Measurements from ENCODE around the gene ASCC3. TPM values are rescaled to one million over a fixed set of nuclear protein-coding genes. Genes with fewer than 3 reads are reported as not detected.

Gene ASCC3
- total and polyA plus RNA-seq, 2 donors (not counting 1 experiment from before 2014, with no cell fraction given): 9.0 to 42.3 TPM

DNA sequence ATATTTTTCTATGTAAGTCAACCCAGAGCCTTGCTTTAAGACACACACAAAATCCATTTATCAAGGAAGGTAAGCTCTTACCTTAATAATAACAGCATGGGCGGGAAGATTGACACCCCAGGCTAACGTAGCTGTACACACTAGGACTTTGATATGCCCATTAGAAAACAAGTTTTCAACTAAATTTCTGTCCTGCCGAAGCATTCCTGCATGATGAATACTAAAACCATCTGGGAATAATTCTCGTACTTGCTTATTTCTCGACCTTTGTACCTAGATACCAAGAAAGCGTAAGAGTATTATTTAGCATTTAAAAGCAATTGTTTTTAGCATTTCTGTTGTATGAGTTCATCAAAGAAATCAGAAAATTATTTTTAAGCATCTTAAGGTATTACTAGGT lies 218.9 kb downstream of the ASCC3 start:
- TF ChIP-seq, protein P1, sequence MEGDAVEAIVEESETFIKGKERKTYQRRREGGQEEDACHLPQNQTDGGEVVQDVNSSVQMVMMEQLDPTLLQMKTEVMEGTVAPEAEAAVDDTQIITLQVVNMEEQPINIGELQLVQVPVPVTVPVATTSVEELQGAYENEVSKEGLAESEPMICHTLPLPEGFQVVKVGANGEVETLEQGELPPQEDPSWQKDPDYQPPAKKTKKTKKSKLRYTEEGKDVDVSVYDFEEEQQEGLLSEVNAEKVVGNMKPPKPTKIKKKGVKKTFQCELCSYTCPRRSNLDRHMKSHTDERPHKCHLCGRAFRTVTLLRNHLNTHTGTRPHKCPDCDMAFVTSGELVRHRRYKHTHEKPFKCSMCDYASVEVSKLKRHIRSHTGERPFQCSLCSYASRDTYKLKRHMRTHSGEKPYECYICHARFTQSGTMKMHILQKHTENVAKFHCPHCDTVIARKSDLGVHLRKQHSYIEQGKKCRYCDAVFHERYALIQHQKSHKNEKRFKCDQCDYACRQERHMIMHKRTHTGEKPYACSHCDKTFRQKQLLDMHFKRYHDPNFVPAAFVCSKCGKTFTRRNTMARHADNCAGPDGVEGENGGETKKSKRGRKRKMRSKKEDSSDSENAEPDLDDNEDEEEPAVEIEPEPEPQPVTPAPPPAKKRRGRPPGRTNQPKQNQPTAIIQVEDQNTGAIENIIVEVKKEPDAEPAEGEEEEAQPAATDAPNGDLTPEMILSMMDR (IDR thresholded peaks at IDR 0.05): no peak
- TF ChIP-seq EZH2 (IDR thresholded peaks at IDR 0.05; ENCODE audit: borderline replicate concordance, insufficient read depth, low read depth, low read length, poor library complexity, severe bottlenecking): no peak
- H4K20me1 ChIP-seq (ENCODE audit: control insufficient read depth, insufficient read depth, low read length, poor library complexity, severe bottlenecking): no peaks in the 10 kb centered on the region
- ChIA-PET POLR2A (no interaction called here), CTCF (interaction anchor here (1.3 kb wide), 1 partner anchor 20 kb away, joined by 3 read pairs; no protein-coding TSS in a partner anchor)
- no peak overlapping the region for H3K4me3 ChIP-seq (ENCODE audit: control extremely low read depth in 1 of 5, extremely low read depth in 1 of 5, insufficient read depth in 1 of 5, low read depth in 2 of 5, low read length in 4 of 5)
- H3K27ac ChIP-seq (ENCODE audit: low read length in 2 of 2): no peak overlapping the region
- H3K9me3 Mint-ChIP-seq (ENCODE audit: insufficient read depth): no peaks in the 10 kb centered on the region
- H3K27me3 Mint-ChIP-seq: no peaks in the 10 kb centered on the region
- H3K4me1 ChIP-seq (ENCODE audit: control insufficient read depth in 2 of 2, insufficient read depth in 2 of 2, low read length in 2 of 2): no peaks in the 10 kb centered on the region
- no CpG with 5 or more reads among the region's 6 CpGs for WGBS (ENCODE audit: insufficient coverage)
- H3K4me2 ChIP-seq (replicated peaks; ENCODE audit: low read depth, low read length, poor library complexity, severe bottlenecking): no peak overlapping the region
- intact Hi-C loops (cut with micrococcal nuclease): no loop called here
- H3K36me3 ChIP-seq (replicated peaks in 1 of 2; ENCODE audit: control extremely low read depth in 1 of 2, control insufficient read depth in 1 of 2, extremely low read depth in 1 of 2, insufficient read depth in 2 of 2, low read length in 1 of 2): peaks cover 0 to 1% of the 10 kb centered on the region in 2 experiments
- no peak overlapping the region for H3K4me3 Mint-ChIP-seq
- DNase-seq: no peak
- H2AFZ ChIP-seq (ENCODE audit: insufficient read depth, low read depth, low read length, poor library complexity, severe bottlenecking): no peak overlapping the region
- peaks cover 5% of the 10 kb centered on the region for H3K4me1 Mint-ChIP-seq
- no peak overlapping the region for H3K9ac ChIP-seq (ENCODE audit: low read length)
- no peaks in the 10 kb centered on the region for H3K9me3 ChIP-seq (ENCODE audit: control extremely low read depth in 1 of 3, control insufficient read depth in 2 of 3, insufficient read depth in 1 of 3, low read length in 2 of 3)
- no peaks in the 10 kb centered on the region for H3K79me2 ChIP-seq (ENCODE audit: control insufficient read depth, insufficient read depth, low read length)
- no peaks in the 10 kb centered on the region for H3K27me3 ChIP-seq (replicated peaks in 1 of 4; ENCODE audit: control extremely low read depth in 1 of 4, control insufficient read depth in 3 of 4, insufficient read depth in 4 of 4, low read length in 3 of 4)
- ATAC-seq (ENCODE audit: low read depth): no peak
- H3K27ac Mint-ChIP-seq: no peak overlapping the region

DNA sequence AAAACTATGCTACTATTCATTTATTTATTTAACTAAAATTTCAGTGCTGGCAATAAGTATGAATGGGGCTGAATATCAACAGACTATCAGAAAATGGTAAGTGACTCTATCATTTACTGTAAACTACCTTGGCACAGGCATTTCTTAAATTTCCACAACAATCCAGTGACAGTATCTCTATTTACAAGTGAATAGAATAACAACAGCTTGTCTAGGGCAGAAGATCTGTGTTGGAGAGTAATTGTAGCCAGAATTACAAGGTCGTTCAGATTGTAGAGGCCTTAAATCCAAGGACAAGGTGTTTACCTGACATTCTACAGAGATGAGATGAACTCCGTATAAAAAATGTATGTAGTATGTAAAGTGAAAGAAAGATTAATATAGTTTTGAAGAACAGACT lies 222.6 kb downstream of the ASCC3 start:
- H3K4me3 ChIP-seq (ENCODE audit: control extremely low read depth in 1 of 5, extremely low read depth in 1 of 5, insufficient read depth in 1 of 5, low read depth in 2 of 5, low read length in 4 of 5): no peak overlapping the region
- H3K27ac Mint-ChIP-seq: no peak overlapping the region
- DNase-seq (no peak), ATAC-seq (ENCODE audit: low read depth) (no peak)
- H3K79me2 ChIP-seq (ENCODE audit: control insufficient read depth, insufficient read depth, low read length): no peaks in the 10 kb centered on the region
- POLR2A ChIA-PET: no interaction called here
- 71% methylated on average over 1 of the region's 2 CpGs for WGBS (ENCODE audit: insufficient coverage)
- H3K9me3 ChIP-seq (ENCODE audit: control extremely low read depth in 1 of 3, control insufficient read depth in 2 of 3, insufficient read depth in 1 of 3, low read length in 2 of 3): no peaks in the 10 kb centered on the region
- H3K4me1 Mint-ChIP-seq: no peaks in the 10 kb centered on the region
- no peak overlapping the region for H3K27ac ChIP-seq (ENCODE audit: low read length in 2 of 2)
- H3K36me3 ChIP-seq (replicated peaks in 1 of 2; ENCODE audit: control extremely low read depth in 1 of 2, control insufficient read depth in 1 of 2, extremely low read depth in 1 of 2, insufficient read depth in 2 of 2, low read length in 1 of 2): peaks cover 0 to 3% of the 10 kb centered on the region in 2 experiments
- no peak overlapping the region for H3K4me2 ChIP-seq (replicated peaks; ENCODE audit: low read depth, low read length, poor library complexity, severe bottlenecking)
- H3K9me3 Mint-ChIP-seq (ENCODE audit: insufficient read depth): no peaks in the 10 kb centered on the region
- no peak overlapping the region for H2AFZ ChIP-seq (ENCODE audit: insufficient read depth, low read depth, low read length, poor library complexity, severe bottlenecking)
- H3K27me3 Mint-ChIP-seq: no peaks in the 10 kb centered on the region
- TF ChIP-seq, protein P1 (IDR thresholded peaks at IDR 0.05): no peak
- no peak for TF ChIP-seq EZH2 (IDR thresholded peaks at IDR 0.05; ENCODE audit: borderline replicate concordance, insufficient read depth, low read depth, low read length, poor library complexity, severe bottlenecking)
- H3K4me1 ChIP-seq (ENCODE audit: control insufficient read depth in 2 of 2, insufficient read depth in 2 of 2, low read length in 2 of 2): no peaks in the 10 kb centered on the region
- no peak overlapping the region for H3K9ac ChIP-seq (ENCODE audit: low read length)
- intact Hi-C loops (cut with micrococcal nuclease): no loop called here
- H3K4me3 Mint-ChIP-seq: no peak overlapping the region
- CTCF ChIA-PET: interaction anchor here (2.1 kb wide), 1 partner anchor 542 kb away, joined by 6 read pairs; no protein-coding TSS in a partner anchor
- H4K20me1 ChIP-seq (ENCODE audit: control insufficient read depth, insufficient read depth, low read length, poor library complexity, severe bottlenecking): no peaks in the 10 kb centered on the region
- no peaks in the 10 kb centered on the region for H3K27me3 ChIP-seq (replicated peaks in 1 of 4; ENCODE audit: control extremely low read depth in 1 of 4, control insufficient read depth in 3 of 4, insufficient read depth in 4 of 4, low read length in 3 of 4)
